Stimulated activated CD8-positive, alpha-beta memory T cell treated with anti-CD3 and anti-CD28 coated beads, Interleukin-12 subunit alpha, Interleukin-12 subunit beta, amount 100 ng/mL, for 24 hours (primary cell): ENCODE data around the gene CSDE1.

ENCODE experiments used
- DNase-seq: peaks from one replicate; pipeline ENCODE4 v3.0.0-alpha.2; 2020; ENCODE audit errors: extremely low read depth

Gene CSDE1

DNA sequence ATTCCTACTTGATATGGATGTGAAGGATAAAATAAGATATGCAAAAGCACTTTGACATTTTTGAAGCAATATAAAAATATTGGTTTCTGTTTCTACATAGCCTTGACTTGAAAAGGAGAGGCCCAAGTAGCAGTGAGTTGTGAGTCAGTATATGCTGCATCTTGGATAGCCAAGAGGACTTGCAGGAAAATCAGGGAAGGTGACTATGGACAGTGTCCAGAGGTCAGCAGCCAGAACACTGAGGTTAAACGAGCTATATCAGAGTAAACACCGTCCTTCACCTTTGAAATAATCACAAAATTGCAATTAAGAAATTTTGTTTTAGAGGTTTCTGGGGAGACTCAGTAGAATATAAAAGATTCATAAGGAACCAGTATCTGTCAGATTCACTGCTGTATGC lies 55.9 kb downstream of the CSDE1 start:
- no peak for DNase-seq

DNA sequence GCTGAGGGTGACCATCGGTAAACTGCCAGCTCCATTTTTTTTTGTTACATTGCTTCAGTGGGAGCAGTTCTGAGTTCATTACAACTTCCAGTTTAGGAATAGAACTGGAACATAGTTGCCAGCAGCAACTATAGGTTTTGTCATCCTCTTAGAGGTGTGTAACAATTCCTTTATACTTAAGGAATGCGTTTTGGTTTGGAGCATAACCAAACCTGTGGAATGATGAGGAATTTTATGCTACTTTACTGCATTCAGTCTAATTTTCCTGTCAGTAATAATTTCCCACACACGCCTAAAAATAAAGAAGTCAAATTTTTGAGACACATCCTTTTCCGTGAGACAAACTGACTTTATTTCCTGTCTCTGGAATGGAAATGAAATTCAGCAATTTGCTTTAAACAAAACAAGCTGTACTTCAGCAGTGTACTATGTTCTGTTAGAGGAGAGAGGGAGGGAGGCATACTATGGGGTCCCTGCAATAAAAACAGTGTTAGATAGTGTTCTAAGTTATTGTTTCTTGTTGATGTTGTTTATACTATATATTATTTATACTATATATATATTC lies 57.7 kb downstream of the CSDE1 start:
- DNase-seq = no peak

DNA sequence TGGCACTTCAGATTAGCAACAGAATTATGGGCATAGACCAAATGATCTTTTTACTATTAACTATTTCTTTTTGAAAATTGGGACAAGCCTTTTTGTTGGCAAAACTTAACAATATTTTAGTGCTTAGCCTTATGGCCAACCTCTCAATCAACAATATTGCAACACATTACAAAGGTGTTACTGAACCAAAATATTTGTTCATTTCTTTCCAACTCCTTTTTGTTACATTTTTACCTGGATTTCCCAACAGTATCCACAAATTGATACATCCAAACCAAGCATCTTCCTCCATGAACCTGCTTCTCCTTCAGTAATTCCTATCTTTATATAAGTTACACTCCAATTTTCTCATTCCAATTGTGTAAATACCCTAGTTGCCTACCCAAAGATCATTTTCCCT lies 61.0 kb downstream of the CSDE1 start:
- no peak for DNase-seq

DNA sequence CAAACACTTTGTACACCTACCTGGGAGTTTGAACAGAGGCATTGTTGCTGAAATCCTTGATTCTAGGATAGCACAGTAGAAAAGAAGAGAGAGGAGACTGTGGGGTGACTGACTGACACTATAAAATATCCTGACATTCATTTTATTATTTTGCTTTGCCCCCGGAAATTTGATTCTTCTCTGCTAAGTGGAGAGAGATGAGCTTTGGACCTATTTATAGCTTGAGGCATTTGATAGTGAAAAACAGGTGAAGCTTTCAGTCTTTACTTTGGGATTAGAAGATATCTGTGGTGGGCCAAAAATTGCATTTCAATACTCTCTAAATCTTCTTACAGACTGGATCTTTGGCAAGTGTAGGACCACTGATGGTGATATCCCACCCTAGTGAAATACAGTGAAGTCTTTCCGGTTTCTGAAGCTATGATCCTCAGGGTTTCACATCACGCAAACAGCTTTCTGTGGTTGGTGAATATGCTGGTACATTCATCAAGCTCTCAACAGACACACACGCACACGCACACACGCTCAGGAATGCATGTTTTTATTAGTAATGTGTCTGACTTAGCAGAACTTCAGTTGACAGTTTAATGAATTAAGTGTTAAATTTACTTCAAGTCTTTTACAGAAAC lies 62.2 kb downstream of the CSDE1 start, which contains the start of gene AMPD1:
Gene AMPD1, minus strand, starts transcription at position 117 of the 629 bp plus-strand sequence. Its CDS starts 75 bp downstream, at position 42.
- no peak for DNase-seq

DNA sequence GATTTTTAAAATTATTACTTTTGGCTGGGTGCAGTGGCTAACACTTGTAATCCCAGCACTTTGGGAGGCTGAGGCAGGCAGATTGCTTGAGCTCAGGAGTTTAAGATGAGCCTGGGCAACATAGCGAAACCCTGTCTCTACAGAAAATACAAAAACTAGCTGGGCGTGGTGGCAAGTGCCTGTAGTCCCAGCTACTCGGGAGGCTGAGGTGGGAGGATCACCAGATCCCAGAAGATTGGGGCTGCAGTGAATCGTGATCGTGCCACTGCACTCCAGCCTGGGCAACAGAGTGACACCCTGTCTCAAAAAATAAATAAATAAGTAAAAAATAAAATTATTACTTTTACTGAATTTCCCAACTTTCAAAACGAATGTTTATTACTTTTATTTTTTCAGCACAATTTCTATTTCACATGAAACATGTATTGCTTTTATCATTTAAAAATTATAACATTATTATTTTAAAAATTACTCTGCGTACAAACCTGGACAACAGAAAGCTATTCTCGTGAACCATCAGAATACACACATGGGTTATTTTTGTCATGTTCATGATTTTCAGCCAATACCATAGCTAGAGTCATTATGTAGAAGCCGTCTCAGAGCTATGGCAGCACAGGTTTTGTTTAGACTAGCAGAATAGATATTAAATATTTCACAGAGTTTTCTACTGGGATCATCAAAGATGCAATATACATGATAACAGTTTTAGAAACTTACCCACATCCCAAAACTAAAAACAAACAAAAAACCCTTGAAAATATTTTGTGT lies 63.1 kb downstream of the CSDE1 start:
- no peak for DNase-seq

DNA sequence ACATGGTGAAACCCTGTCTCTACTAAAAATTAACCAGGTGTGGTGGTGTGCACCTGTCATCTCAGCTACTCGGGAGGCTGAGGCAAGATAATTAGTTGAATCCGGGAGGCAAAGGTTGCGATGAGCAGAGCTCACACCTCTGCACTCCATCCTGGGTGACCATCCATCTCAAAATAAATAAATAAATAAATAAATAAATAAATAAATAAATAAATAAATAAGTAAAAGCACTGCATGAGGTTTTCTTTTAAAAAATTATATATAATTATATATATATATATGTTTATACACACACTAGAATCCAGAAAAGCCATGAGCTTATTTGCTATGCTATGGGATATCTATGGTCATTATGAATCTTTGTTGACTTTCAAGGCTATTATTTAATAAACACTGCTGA lies 64.8 kb downstream of the CSDE1 start:
- no peak for DNase-seq

DNA sequence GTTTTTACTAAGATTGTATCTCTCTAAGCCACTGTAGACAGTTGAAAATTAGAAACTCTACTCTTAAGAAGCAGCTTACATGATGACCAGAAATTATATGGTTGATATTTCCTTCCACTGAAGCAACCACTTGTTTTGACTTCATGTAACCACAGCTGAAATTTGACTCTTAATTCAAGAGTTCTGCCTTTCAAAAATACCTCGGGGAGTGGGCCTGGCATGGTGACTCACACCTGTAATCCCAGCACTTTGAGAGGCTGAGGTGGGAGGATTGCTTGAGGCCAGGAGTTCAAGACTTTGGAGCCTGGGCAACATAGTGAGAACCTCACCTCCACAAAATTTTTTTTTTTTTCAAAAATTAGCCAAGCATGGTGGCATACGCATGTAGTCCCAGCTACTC lies 66.7 kb downstream of the CSDE1 start:
- DNase-seq = no peak

DNA sequence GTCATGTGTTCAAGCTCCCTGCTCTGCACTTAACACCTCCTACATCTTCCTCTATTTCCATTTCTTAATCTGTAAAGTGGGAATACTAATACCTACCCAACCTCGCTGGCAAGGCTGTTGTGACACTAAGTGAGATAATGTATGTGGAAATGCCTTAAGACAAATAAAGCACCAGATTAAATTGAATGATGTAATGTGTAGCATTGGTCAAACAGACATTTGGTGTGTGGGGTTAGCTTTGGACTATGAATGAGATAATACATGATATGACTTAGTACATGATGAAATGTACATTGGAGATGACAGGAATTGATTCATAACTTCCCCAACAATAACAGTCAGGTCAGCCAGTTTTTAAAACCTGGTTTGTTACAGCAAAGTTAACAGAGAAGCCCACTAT lies 67.6 kb downstream of the CSDE1 start:
- no peak for DNase-seq

DNA sequence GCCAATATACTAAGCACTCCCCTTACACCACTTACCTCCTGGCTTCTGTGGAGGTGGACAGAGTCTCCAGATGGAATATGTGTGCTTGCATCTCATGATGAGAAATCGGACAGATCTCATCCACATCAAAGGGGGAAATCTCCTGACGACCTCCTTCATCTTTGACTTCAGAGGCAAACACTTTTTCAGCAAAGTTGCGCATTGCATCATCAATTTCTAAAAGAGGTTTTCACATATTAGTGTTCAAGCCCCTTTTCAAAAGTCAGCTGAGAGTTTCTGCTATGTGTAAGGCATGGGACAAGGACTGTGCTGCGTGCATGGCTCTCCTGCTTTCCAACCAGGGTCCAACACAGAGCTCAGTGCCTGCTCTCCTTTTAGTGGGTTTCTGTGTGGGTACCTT lies 69.3 kb downstream of the CSDE1 start:
- DNase-seq = no peak

DNA sequence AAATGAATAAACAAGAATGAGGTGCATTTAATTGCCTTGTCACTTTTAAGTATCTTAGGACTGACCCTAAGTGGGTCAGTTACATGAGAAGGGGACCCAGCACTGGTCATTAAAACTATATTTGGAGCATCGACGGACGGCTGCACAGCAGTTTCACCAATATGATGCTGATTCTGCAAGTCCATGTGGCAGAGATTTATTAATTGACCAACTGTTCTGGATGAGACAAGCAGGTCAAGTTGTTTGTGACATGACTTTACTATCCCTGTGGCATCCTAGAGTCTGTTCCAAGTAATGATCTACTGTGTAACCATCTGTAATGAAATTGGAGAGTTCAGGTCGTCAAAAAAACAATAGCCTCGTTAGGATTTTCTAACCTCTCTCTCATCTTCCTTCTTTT lies 71.9 kb downstream of the CSDE1 start:
- DNase-seq = no peak

DNA sequence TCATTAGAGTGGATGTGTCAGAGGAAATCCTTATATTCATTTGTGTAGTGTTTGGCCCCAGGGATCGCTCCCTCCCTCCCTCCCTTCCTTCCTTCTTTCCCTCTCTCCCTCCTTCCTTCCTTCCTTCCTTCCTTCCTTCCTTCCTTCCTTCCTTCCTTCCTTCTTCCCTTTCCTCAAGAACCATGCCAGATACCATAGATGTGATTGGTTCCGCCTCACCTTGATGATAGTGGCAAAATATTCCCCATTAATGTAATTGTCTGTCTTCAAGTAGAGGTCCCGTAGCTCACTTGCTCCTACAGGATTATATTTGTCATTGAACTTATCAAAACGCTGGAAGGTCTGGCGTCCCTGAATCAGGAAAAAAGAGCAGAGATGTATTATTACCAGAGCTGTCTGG lies 80.1 kb downstream of the CSDE1 start:
- no peak for DNase-seq

DNA sequence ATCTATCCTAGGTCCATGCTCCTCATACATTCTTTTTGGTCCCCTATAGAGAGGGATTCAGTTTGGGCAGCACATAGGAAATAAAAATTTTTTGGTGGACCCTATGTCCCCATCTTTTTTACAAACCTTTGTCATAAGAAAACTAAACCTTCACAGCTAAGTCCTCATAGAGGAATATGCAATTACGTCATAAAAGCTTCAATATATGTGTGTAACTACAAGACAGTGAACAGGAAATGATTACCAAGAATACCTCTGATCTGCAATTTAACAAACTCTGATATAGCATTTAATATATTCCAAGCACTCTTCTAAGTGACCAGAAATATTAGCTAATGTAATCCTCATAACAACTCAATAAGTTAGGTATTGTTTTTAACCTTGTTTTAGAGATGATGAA lies 81.7 kb downstream of the CSDE1 start:
- no peak for DNase-seq

DNA sequence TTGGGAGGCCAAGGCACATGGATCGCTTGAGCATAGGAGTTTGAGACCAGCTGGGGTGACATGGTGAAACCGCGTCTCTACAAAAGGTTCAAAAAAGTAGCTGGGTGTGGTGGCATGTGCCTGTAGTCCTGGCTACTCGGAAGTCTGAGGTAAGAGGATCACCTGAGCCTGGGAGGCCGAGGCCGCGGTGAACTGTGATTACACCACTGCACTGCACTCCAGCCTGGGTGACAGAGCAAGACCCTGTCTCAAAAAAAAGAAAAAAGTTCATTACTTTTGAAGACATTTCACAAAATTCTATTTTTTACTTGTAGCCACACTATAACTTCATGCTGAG lies 85.9 kb downstream of the CSDE1 start:
- DNase-seq = no peak

DNA sequence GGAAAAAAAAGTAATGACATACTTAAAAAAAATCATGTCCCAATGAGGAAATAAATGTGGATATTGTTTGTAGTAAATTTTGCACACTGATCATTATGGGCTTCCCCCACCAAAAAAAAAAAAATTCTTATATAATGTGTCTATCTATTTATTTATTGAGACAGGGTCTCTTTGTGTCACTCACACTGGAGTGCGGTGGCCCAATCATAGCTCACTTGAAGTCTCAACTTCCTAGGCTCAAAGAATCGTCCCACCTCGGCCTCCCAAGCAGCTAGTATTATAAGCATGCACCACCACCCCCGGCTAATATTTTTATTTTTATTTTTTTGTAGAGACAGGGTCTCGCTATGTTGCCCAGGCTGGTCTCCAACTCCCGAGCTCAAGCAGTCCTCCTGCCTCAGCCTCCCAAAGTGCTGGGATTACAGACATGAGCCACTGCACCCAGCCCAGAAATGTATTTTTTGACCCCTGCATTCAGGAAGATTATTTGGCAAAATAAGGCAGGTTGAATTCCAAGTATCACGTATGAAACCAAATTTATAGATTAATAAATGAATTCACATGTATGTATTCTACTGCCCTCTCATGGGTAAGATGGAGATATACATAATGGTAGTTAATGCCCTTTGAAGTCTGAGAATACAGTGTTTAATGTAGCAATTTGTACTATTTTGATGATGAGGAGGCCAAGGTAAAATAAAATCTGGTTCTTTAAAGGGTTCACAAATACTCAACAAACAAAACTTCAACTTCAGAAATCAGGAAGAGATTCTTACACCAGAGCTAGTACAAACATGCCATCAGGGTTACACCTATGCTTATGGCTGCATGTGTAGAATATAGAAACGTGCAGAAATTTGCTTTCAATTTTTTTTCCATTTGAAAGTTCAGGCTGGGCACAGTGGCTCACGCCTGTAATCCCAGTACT lies 86.5 kb downstream of the CSDE1 start:
- no peak for DNase-seq

DNA sequence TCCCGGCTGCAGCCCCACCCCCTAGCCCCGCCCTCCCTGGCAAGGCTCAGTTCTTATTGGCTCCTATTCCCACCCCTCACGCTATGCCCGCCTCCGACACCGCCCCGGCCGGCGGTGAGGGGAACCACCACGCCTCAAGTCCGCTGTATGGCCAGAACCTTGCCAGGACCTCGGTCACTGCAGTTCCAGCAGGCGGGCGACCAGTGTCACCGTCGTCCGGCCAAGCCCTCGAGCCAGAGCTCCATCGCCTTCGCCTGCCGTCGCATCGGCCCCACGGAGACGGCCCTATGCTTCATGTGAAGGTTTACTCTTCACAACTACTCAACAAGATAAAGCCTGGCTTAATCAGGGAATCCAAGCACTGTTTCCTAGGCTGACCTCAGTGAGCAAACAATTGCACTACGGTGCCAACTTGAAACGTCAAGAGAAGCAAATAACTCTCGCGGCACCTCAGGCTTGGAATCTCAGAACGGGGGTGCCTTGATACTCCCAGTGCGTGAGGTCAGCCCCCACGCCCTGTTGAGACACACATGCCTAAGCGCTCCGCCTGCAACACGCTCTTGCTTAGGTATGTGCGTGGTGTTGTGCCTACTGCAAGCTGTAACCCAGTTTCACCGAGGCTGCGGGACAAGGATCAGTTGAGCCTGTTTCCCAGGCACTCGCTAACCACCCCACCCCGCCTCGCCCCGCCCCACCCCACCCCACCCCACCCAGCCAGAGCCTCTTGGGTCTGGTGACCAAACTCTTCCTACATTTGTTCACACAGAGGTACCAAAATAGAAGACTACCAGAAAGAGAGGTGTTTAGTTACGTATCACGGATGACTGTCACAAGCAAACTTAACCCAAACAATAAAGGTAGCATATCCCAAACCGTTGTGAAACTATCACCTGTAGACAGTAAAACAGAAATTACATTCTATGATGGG lies 87.4 kb downstream of the CSDE1 start:
- DNase-seq = peak; percentile 75

DNA sequence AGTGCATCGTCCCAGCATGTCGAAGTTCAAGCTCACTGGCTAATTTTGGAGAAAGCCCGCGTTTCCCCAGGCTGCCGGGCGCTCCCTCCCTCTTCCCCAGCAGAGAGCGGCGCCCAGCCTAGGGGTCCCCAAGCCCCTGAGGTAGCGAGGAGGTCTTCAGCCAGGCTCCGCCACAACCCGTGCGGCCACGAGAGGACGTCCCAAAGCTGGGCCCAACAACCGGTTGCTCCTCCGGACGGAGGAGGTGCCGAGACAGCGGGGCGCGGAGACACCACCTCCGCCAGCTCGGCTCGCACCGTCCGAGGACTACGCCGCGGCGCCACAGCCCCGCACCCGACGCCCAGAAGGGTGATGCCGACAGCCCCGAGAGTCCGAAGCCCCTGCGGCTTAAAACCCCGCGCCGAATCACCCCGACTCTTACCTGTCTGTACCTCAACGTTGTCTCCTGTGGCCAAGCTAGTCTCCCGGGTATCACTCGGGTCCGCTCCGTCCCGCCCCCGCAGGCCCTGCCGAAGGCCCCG lies 88.2 kb downstream of the CSDE1 start, which contains the start of gene DENND2C:
Gene DENND2C, minus strand, starts transcription at position 488 of the 521 bp plus-strand sequence. CDS start 44,065 bp downstream, outside the sequence.
- no peak for DNase-seq

DNA sequence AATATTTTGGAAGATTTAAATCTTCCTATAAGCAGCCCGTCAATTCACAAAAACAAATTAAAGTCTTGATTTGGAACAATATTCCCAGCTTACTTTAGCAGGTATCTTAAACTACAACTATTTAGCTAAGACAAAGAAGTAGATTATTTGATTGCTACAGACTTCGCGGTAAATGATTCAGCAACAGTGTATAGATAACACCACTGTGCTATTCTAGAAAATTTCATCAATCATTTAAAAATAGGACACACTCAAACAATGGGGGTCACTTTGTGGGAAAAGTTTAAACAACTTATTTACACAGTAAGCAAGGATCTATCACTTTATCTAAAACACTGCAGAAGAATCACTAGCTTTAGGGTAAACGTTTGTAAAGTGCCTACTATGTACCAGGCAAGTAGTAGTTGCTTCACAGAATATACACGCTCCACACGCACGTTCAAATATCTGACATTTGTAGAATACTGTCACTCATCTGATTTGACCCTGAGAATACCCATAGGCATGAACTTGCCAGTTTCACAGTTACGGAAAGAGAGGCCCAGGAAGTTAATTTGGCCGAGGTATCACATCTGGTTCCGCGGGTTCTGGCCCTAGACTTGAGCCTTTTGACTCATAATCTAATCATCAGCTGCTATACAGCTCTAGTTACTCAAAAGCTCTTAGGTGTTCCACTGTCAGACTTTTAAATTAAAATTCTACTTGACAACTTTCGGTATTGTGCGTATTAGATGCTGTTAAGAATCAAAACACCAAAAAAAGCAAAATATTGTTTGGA lies 88.8 kb downstream of the CSDE1 start:
- DNase-seq = no peak

DNA sequence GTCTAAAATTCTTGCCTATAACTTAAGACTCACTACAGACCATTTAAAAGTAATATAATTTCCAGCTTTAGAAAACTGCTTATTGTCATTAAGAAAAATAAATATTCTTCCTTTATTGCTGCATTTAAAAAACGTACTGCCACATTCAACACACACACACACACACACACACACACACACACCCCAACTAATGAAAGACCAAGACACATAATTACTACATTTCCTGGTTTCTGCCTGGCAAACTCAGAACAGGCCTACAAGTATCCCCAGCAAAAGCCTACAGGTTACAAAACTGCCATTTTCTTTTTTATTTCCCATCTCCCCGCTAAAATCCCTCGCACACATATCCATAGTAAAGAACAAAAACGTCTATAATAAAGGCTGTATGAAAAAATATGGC lies 89.4 kb downstream of the CSDE1 start:
- DNase-seq = no peak

DNA sequence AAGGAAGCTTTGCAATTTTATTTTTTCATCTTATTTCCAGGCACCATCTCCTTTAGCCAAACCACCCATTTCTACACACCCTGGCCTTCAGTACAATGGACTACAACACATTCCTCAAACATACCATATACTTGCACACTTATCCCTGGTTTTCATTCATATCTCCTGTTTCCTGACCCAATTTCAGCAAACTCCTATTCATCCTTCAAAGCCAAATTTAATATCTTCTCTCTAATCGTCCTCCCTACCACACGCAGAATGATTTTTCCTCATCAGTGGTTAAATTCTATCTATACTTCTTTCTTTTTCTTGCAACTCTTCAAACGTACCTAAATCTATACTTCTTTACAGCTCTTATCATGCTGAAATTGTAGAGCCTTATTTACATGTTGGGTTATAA lies 90.8 kb downstream of the CSDE1 start:
- DNase-seq = no peak
